Neural cell (in vitro differentiated cells): ENCODE results near the gene CXCR2. TPM values are rescaled to one million over a fixed set of nuclear protein-coding genes. Genes with fewer than 3 reads are reported as not detected.

Experiments used
- H2AFZ ChIP-seq: fragments of 200-600, 300-800 bp; sonication (generic), shearing (Covaris generic); 2 replicates; pipeline ENCODE4 v1.6.0; 2014; ENCODE audit warnings: low read depth, mild to moderate bottlenecking, antibody characterized with exemption, low read length, moderate library complexity
- H3F3A ChIP-seq: fragments of 200-600 bp; shearing (Covaris generic); 2 replicates; pipeline ENCODE4 v1.6.1; 2016; ENCODE audit warnings: mild to moderate bottlenecking, moderate library complexity, mixed read lengths, antibody characterized with exemption, low read length; ENCODE audit not compliant: insufficient read depth, poor library complexity, severe bottlenecking
- H3K27ac ChIP-seq: fragments of 200-600, 300-800 bp; sonication (generic), shearing (Covaris generic); 2 replicates; pipeline ENCODE4 v1.5.1; 2014; ENCODE audit warnings: mild to moderate bottlenecking, low read length, moderate library complexity
- H3K27me3 ChIP-seq: fragments of 300-800, 200-600 bp; sonication (generic), shearing (Covaris generic); 2 replicates; pipeline ENCODE4 v1.6.0; 2014; ENCODE audit warnings: mild to moderate bottlenecking, low read depth, low read length, moderate library complexity; ENCODE audit not compliant: insufficient read depth
- H3K36me3 ChIP-seq: fragments of 300-800, 200-600 bp; sonication (generic), shearing (Covaris generic); 2 replicates; pipeline ENCODE4 v1.5.1; 2014; ENCODE audit warnings: mild to moderate bottlenecking, antibody characterized with exemption, low read length, moderate library complexity; ENCODE audit not compliant: insufficient read depth
- H3K4me2 ChIP-seq: fragments of 300-800, 200-600 bp; sonication (generic), shearing (Covaris generic); 2 replicates; pipeline ENCODE4 v1.6.0; 2014; ENCODE audit warnings: mild to moderate bottlenecking, low read length
- H3K4me3 ChIP-seq: fragments of 300-800, 200-600 bp; sonication (generic), shearing (Covaris generic); 2 replicates; pipeline ENCODE4 v1.5.1; 2014; ENCODE audit warnings: mild to moderate bottlenecking, low read length, moderate library complexity
- H3K79me2 ChIP-seq: fragments of 200-600 bp; shearing (Covaris generic); replicated peaks from 2 replicates; pipeline ENCODE4 v1.6.0; 2014; ENCODE audit warnings: mild to moderate bottlenecking, low read length, moderate library complexity; ENCODE audit not compliant: insufficient read depth
- H3K9ac ChIP-seq: fragments of 300-800, 200-600 bp; sonication (generic), shearing (Covaris generic); 2 replicates; pipeline ENCODE4 v1.6.1; 2016; ENCODE audit warnings: mild to moderate bottlenecking, low read length, mixed read lengths
- H3K9me2 ChIP-seq: fragments of 200-600 bp; shearing (Covaris generic); 2 replicates; pipeline ENCODE4 v1.6.1; 2016; ENCODE audit warnings: mild to moderate bottlenecking, low read length, mixed read lengths; ENCODE audit not compliant: insufficient read depth
- H3K9me3 ChIP-seq: fragments of 200-600, 300-800 bp; sonication (generic), shearing (Covaris generic); 2 replicates; pipeline ENCODE4 v1.6.1; 2016; ENCODE audit warnings: mild to moderate bottlenecking, mixed run types, low read length, moderate library complexity, mixed read lengths
- H4K20me1 ChIP-seq: fragments of 200-600 bp; shearing (Covaris generic); 2 replicates; pipeline ENCODE4 v1.6.1; 2016; ENCODE audit warnings: mild to moderate bottlenecking, mixed run types; ENCODE audit not compliant: insufficient read depth
- EP300 ChIP-seq: fragments of 450-650 bp; conservative IDR thresholded peaks from 2 replicates; pipeline ENCODE4 v1.6.1; 2014; ENCODE audit warnings: antibody characterized with exemption, mild to moderate bottlenecking, moderate library complexity; ENCODE audit not compliant: poor library complexity, severe bottlenecking
- EZH2 ChIP-seq: fragments of 200-600, 300-800 bp; shearing (Covaris generic), sonication (generic); IDR thresholded peaks from 2 replicates; pipeline ENCODE4 v1.6.1; 2014; ENCODE audit warnings: antibody characterized with exemption, low read length, borderline replicate concordance, mild to moderate bottlenecking; ENCODE audit not compliant: insufficient read depth, poor library complexity, severe bottlenecking
- MXI1 ChIP-seq: fragments of 450-650 bp; conservative IDR thresholded peaks from 2 replicates; pipeline ENCODE4 v1.6.1; 2014; ENCODE audit warnings: antibody characterized with exemption, mild to moderate bottlenecking; ENCODE audit not compliant: poor library complexity, severe bottlenecking
- POLR2AphosphoS5 ChIP-seq: IDR thresholded peaks from 2 replicates; pipeline ENCODE4 v1.6.1; 2012
- RAD21 ChIP-seq: fragments of 450-650 bp; conservative IDR thresholded peaks from 2 replicates; pipeline ENCODE4 v1.6.1; 2014; ENCODE audit warnings: antibody characterized with exemption, mild to moderate bottlenecking, moderate library complexity
- REST ChIP-seq: IDR thresholded peaks from 2 replicates; pipeline ENCODE4 v1.6.1; 2012; ENCODE audit warnings: borderline replicate concordance
- SMC3 ChIP-seq: fragments of 450-650 bp; conservative IDR thresholded peaks from 2 replicates; pipeline ENCODE4 v1.6.1; 2014; ENCODE audit warnings: antibody characterized with exemption, mild to moderate bottlenecking, moderate library complexity; ENCODE audit not compliant: poor library complexity
- TAF1 ChIP-seq: IDR thresholded peaks from 2 replicates; pipeline ENCODE4 v1.6.1; 2012; ENCODE audit warnings: low read depth
- polyA plus RNA-seq: library from polyadenylated mRNA; depleted of rRNA; stranded (reverse); fragments of >200 nt; gene quantifications from 2 replicates; pipeline ENCODE4 v1.2.3, GENCODE V29; 2014
- TF ChIP-seq, protein P1 (sequence below): fragments of 450-650 bp; IDR thresholded peaks from 2 replicates; pipeline ENCODE4 v1.5.1; 2014; ENCODE audit warnings: antibody characterized with exemption, mild to moderate bottlenecking, moderate library complexity; ENCODE audit not compliant: poor library complexity, severe bottlenecking

Gene CXCR2
- polyA plus RNA-seq, 1 donor from 2014 or later, result not detected

GRCh38 chr2:218128781-218129457, 3.1 kb downstream of the CXCR2 start:
- Histone ChIP-seq H3K9me3 (no peaks in the 10 kb centered on the region), H3K4me3 (no peak overlapping the region), H3K27me3 (no peaks in the 10 kb centered on the region), H3K4me2 (no peak overlapping the region), H3K9me2 (no peaks in the 10 kb centered on the region), H3K79me2 (no peaks in the 10 kb centered on the region), H3F3A (no peaks in the 10 kb centered on the region), H3K36me3 (no peaks in the 10 kb centered on the region), H3K9ac (no peak overlapping the region), H4K20me1 (no peaks in the 10 kb centered on the region), H3K27ac (no peak overlapping the region), H2AFZ (no peak overlapping the region)
- TF ChIP-seq EZH2, result no peak
- no peak for TF ChIP-seq POLR2AphosphoS5
- no peak for TF ChIP-seq MXI1
- no peak for TF ChIP-seq REST
- no peak for TF ChIP-seq RAD21
- TF ChIP-seq, protein P1, sequence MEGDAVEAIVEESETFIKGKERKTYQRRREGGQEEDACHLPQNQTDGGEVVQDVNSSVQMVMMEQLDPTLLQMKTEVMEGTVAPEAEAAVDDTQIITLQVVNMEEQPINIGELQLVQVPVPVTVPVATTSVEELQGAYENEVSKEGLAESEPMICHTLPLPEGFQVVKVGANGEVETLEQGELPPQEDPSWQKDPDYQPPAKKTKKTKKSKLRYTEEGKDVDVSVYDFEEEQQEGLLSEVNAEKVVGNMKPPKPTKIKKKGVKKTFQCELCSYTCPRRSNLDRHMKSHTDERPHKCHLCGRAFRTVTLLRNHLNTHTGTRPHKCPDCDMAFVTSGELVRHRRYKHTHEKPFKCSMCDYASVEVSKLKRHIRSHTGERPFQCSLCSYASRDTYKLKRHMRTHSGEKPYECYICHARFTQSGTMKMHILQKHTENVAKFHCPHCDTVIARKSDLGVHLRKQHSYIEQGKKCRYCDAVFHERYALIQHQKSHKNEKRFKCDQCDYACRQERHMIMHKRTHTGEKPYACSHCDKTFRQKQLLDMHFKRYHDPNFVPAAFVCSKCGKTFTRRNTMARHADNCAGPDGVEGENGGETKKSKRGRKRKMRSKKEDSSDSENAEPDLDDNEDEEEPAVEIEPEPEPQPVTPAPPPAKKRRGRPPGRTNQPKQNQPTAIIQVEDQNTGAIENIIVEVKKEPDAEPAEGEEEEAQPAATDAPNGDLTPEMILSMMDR, result no peak
- no peak for TF ChIP-seq SMC3
- no peak for TF ChIP-seq TAF1
- TF ChIP-seq EP300, result no peak

GRCh38 chr2:218129458-218130135, 3.8 kb downstream of the CXCR2 start:
- no peaks in the 10 kb centered on the region for H3K27me3 ChIP-seq
- TF ChIP-seq, protein P1, result no peak
- no peak for TF ChIP-seq EZH2
- no peak for TF ChIP-seq SMC3
- no peak for TF ChIP-seq REST
- TF ChIP-seq RAD21, result no peak
- no peak for TF ChIP-seq MXI1
- TF ChIP-seq TAF1, result no peak
- TF ChIP-seq POLR2AphosphoS5, result no peak
- no peak for TF ChIP-seq EP300
- H3K9ac ChIP-seq, result no peak overlapping the region
- no peaks in the 10 kb centered on the region for H3K36me3 ChIP-seq
- H3F3A ChIP-seq, result no peaks in the 10 kb centered on the region
- H3K27ac ChIP-seq, result no peak overlapping the region
- H4K20me1 ChIP-seq, result no peaks in the 10 kb centered on the region
- no peaks in the 10 kb centered on the region for H3K9me2 ChIP-seq
- no peaks in the 10 kb centered on the region for H3K9me3 ChIP-seq
- no peak overlapping the region for H2AFZ ChIP-seq
- H3K79me2 ChIP-seq, result no peaks in the 10 kb centered on the region
- H3K4me2 ChIP-seq, result no peak overlapping the region
- no peak overlapping the region for H3K4me3 ChIP-seq
